GM23338 (cell line): ENCODE data around the gene EIF2AK3. TPM values are rescaled to one million over a fixed set of nuclear protein-coding genes. Genes with fewer than 3 reads are reported as not detected.

Experiments used
- ATAC-seq: fragments of 200-7000 bp; cut with Tn5 transposase; 3 replicates; pipeline ENCODE4 v1.9.1; 2020
- DNase-seq: peaks from one replicate; pipeline ENCODE4 v3.0.0-alpha.2; 2015; ENCODE audit warnings: low spot score
- H2AFZ ChIP-seq: fragments of 200-600 bp; sonication (generic); 2 replicates; pipeline ENCODE4 v1.8.0; 2016; ENCODE audit warnings: antibody characterized with exemption, mild to moderate bottlenecking, moderate library complexity
- H3F3A ChIP-seq: fragments of 200-600 bp; sonication (generic); replicated peaks from 2 replicates; pipeline ENCODE4 v1.8.0; 2017; ENCODE audit warnings: antibody characterized with exemption, mixed run types, low read depth
- H3K27ac ChIP-seq: fragments of 200-600 bp; sonication (generic); 2 replicates; pipeline ENCODE4 v1.6.1; 2016; ENCODE audit warnings: low read depth
- H3K27me3 ChIP-seq: fragments of 200-600 bp; sonication (generic); 2 replicates; pipeline ENCODE4 v1.8.0; 2016; ENCODE audit warnings: mild to moderate bottlenecking, mixed run types, moderate library complexity; ENCODE audit not compliant: insufficient read depth
- H3K36me3 ChIP-seq: fragments of 200-600 bp; sonication (generic); 2 replicates; pipeline ENCODE4 v1.8.0; 2016; ENCODE audit warnings: mild to moderate bottlenecking; ENCODE audit not compliant: insufficient read depth
- H3K4me1 ChIP-seq: fragments of 200-600 bp; sonication (generic); 2 replicates; pipeline ENCODE4 v1.8.0; 2016; ENCODE audit warnings: mild to moderate bottlenecking, moderate library complexity; ENCODE audit not compliant: insufficient read depth
- H3K4me2 ChIP-seq: fragments of 200-600 bp; sonication (generic); 2 replicates; pipeline ENCODE4 v1.7.1; 2017; ENCODE audit warnings: mixed run types
- H3K4me3 ChIP-seq: fragments of 200-600 bp; sonication (generic); 2 replicates; pipeline ENCODE4 v1.6.1; 2016; ENCODE audit warnings: mixed run types
- H3K79me2 ChIP-seq: fragments of 200-600 bp; sonication (generic); replicated peaks from 2 replicates; pipeline ENCODE4 v1.8.0; 2017; ENCODE audit warnings: mild to moderate bottlenecking; ENCODE audit not compliant: insufficient read depth
- H3K9me2 ChIP-seq: fragments of 200-600 bp; sonication (generic); 2 replicates; pipeline ENCODE4 v1.8.0; 2017; ENCODE audit not compliant: insufficient read depth
- H4K20me1 ChIP-seq: fragments of 200-600 bp; sonication (generic); replicated peaks from 2 replicates; pipeline ENCODE4 v1.8.0; 2017; ENCODE audit warnings: mild to moderate bottlenecking; ENCODE audit not compliant: insufficient read depth
- H3K27ac Mint-ChIP-seq: 2 replicates; pipeline ENCODE4 v1.8.0; 2020; ENCODE audit warnings: inconsistent platforms, mild to moderate bottlenecking, moderate library complexity, mixed read lengths
- H3K27me3 Mint-ChIP-seq: 3 replicates; pipeline ENCODE4 v1.8.0; 2022; ENCODE audit warnings: low read depth, mild to moderate bottlenecking, moderate library complexity, mixed read lengths, inconsistent platforms; ENCODE audit not compliant: insufficient read depth, poor library complexity
- H3K36me3 Mint-ChIP-seq: 3 replicates; pipeline ENCODE4 v1.8.0; 2021; ENCODE audit warnings: low read depth, mild to moderate bottlenecking, inconsistent platforms, moderate library complexity, mixed read lengths
- H3K4me1 Mint-ChIP-seq: 3 replicates; pipeline ENCODE4 v1.8.0; 2020; ENCODE audit warnings: mild to moderate bottlenecking, inconsistent platforms, mixed read lengths
- H3K4me3 Mint-ChIP-seq: 3 replicates; pipeline ENCODE4 v1.8.0; 2021; ENCODE audit warnings: moderate library complexity, mild to moderate bottlenecking, inconsistent platforms, mixed read lengths
- H3K9me3 Mint-ChIP-seq: 3 replicates; pipeline ENCODE4 v1.8.0; 2020; ENCODE audit warnings: moderate library complexity, mild to moderate bottlenecking, inconsistent platforms, mixed read lengths
- CREB1 ChIP-seq: fragments of 250-450 bp; sonication (Bioruptor Pico); IDR thresholded peaks from 2 replicates; pipeline ENCODE4 v1.5.0; 2020; ENCODE audit warnings: low read depth, mild to moderate bottlenecking, moderate library complexity
- CTCF ChIP-seq, 2 experiments: fragments of 200-600 bp in 1 of 2; sonication (generic) in 1 of 2; conservative IDR thresholded peaks; 2 replicates each; pipeline versions ENCODE4 v1.5.1 to v1.6.1; 2016 to 2017; ENCODE audit warnings: antibody characterized with exemption in 2 of 2, low read depth in 2 of 2, mild to moderate bottlenecking in 2 of 2, moderate library complexity in 1 of 2
- ETS1 ChIP-seq: IDR thresholded peaks from 2 replicates; pipeline ENCODE4 v1.6.1; 2016; ENCODE audit warnings: antibody characterized with exemption
- EZH2 ChIP-seq: fragments of 200-600 bp; sonication (generic); IDR thresholded peaks from one replicate; pipeline ENCODE4 v1.8.0; 2017; ENCODE audit warnings: antibody characterized with exemption, mild to moderate bottlenecking, low read depth; ENCODE audit not compliant: unreplicated experiment
- EZH2phosphoT487 ChIP-seq: fragments of 200-600 bp; sonication (generic); IDR thresholded peaks from one replicate; pipeline ENCODE4 v1.8.1; 2018; ENCODE audit warnings: antibody characterized with exemption; ENCODE audit not compliant: unreplicated experiment
- JUNB ChIP-seq: IDR thresholded peaks from one replicate; pipeline ENCODE4 v1.6.1; 2016; ENCODE audit warnings: antibody characterized with exemption; ENCODE audit not compliant: unreplicated experiment
- NANOG ChIP-seq: IDR thresholded peaks from 2 replicates; pipeline ENCODE4 v1.6.1; 2016; ENCODE audit warnings: antibody characterized with exemption, borderline replicate concordance
- POLR2AphosphoS5 ChIP-seq: IDR thresholded peaks from 2 replicates; pipeline ENCODE4 v1.6.1; 2016; ENCODE audit warnings: antibody characterized with exemption, low read depth
- REST ChIP-seq: IDR thresholded peaks from one replicate; pipeline ENCODE4 v1.6.1; 2018; ENCODE audit warnings: antibody characterized with exemption; ENCODE audit not compliant: unreplicated experiment
- STAT1 ChIP-seq: IDR thresholded peaks from one replicate; pipeline ENCODE4 v1.6.1; 2016; ENCODE audit warnings: antibody characterized with exemption; ENCODE audit not compliant: unreplicated experiment
- ZNF114 ChIP-seq: fragments of 250-450 bp; sonication (Bioruptor Pico); IDR thresholded peaks from 2 replicates; pipeline ENCODE4 v1.5.0; 2020; ENCODE audit warnings: mild to moderate bottlenecking, moderate library complexity
- ZNF331 ChIP-seq: fragments of 250-450 bp; sonication (Bioruptor Pico); IDR thresholded peaks from 2 replicates; pipeline ENCODE4 v1.5.0; 2020; ENCODE audit warnings: low read depth, mild to moderate bottlenecking, moderate library complexity
- ZNF462 ChIP-seq: fragments of 250-450 bp; sonication (Bioruptor Pico); IDR thresholded peaks from 2 replicates; pipeline ENCODE4 v1.5.0; 2020; ENCODE audit warnings: mild to moderate bottlenecking, moderate library complexity
- polyA plus RNA-seq: library from polyadenylated mRNA; unstranded; fragments of >200 nt; fragmentation: Nextera tagmentation; extraction: Ambion mirVana; gene quantifications from 2 replicates; pipeline ENCODE4 v1.2.1, GENCODE V29; 2016
- total RNA-seq: library from RNA; depleted of rRNA; stranded (reverse); fragments of >200 nt; shearing (Covaris generic); gene quantifications from 2 replicates; pipeline ENCODE4 v1.2.3, GENCODE V29; 2014

The EIF2AK3 gene
- total and polyA plus RNA-seq, 2 experiments from 2014 or later, result 5.9 to 24.2 TPM

GRCh38 chr2:88557290-88557689 is 70.0 kb downstream of the EIF2AK3 start:
- Histone ChIP-seq H2AFZ (no peak overlapping the region), H3K4me1 (peaks cover 5% of the 10 kb centered on the region; the same call in 1 of the 2 replicates), H3K4me3 (no peak overlapping the region), H3K27me3 (no peaks in the 10 kb centered on the region), H3K27ac (no peak overlapping the region), H4K20me1 (0 out of 2 replicates have a peak, but pooled peaks cover 3% of the 10 kb centered on the region), H3K79me2 (no peaks in the 10 kb centered on the region), H3K4me2 (no peak overlapping the region), H3K9me2 (no peaks in the 10 kb centered on the region), H3F3A (no peaks in the 10 kb centered on the region), H3K36me3 (peaks cover 9% of the 10 kb centered on the region; the same call in 1 of the 2 replicates)
- Mint-ChIP-seq H3K4me1 (peaks cover 12% of the 10 kb centered on the region), H3K27me3 (peaks cover 3% of the 10 kb centered on the region), H3K27ac (no peak overlapping the region), H3K36me3 (peaks cover 19% of the 10 kb centered on the region), H3K9me3 (no peaks in the 10 kb centered on the region), H3K4me3 (no peak overlapping the region)
- ATAC-seq, result no peak
- no peak for DNase-seq
- TF ChIP-seq REST (no peak), ZNF114 (CRISPR knock-in tag) (no peak), JUNB (no peak), ZNF331 (CRISPR knock-in tag) (no peak), POLR2AphosphoS5 (no peak), CREB1 (CRISPR knock-in tag) (no peak), EZH2phosphoT487 (no peak), ZNF462 (CRISPR knock-in tag) (no peak), NANOG (no peak), ETS1 (no peak), EZH2 (no peak), CTCF (conservative IDR thresholded peaks at IDR 0.05; ENCODE audit: low read depth in 2 of 2) (no peak), STAT1 (no peak)
